ENCODE results near the gene HHAT.

Gene HHAT

GRCh38 chr1:210377731-210378333, 49.1 kb downstream of the HHAT start:
- no peak for DNase-seq (ENCODE audit: low read depth)
- no peak for TF ChIP-seq CTCF (IDR thresholded peaks at IDR 0.05; ENCODE audit: insufficient read depth, low read depth, low read length, missing control alignments)
- no peak overlapping the region for H3K4me3 ChIP-seq (ENCODE audit: low read depth, low read length)

GRCh38 chr1:210378736-210379135, 50.0 kb downstream of the HHAT start:
- DNase-seq (ENCODE audit: low read depth) = no peak
- H3K4me3 ChIP-seq (ENCODE audit: low read depth, low read length) = no peak overlapping the region
- no peak for TF ChIP-seq CTCF (IDR thresholded peaks at IDR 0.05; ENCODE audit: insufficient read depth, low read depth, low read length, missing control alignments)

- no peak for DNase-seq (ENCODE audit: low read depth)
- no peak for TF ChIP-seq CTCF (IDR thresholded peaks at IDR 0.05; ENCODE audit: insufficient read depth, low read depth, low read length, missing control alignments)
- no peak overlapping the region for H3K4me3 ChIP-seq (ENCODE audit: low read depth, low read length)
Observed at GRCh38 chr1:210381934-210382333, 53.2 kb downstream of the HHAT start.

- no peak overlapping the region for H3K4me3 ChIP-seq (ENCODE audit: low read depth, low read length)
- DNase-seq (ENCODE audit: low read depth) = no peak
- no peak for TF ChIP-seq CTCF (IDR thresholded peaks at IDR 0.05; ENCODE audit: insufficient read depth, low read depth, low read length, missing control alignments)
Observed at GRCh38 chr1:210384625-210385024, 55.9 kb downstream of the HHAT start.

- TF ChIP-seq CTCF (IDR thresholded peaks at IDR 0.05; ENCODE audit: insufficient read depth, low read depth, low read length, missing control alignments) = no peak
- no peak overlapping the region for H3K4me3 ChIP-seq (ENCODE audit: low read depth, low read length)
- DNase-seq (ENCODE audit: low read depth) = no peak
Observed at GRCh38 chr1:210385228-210385627, 56.5 kb downstream of the HHAT start.

- DNase-seq (ENCODE audit: low read depth) = peak; percentile 81
- no peak overlapping the region for H3K4me3 ChIP-seq (ENCODE audit: low read depth, low read length)
- TF ChIP-seq CTCF (IDR thresholded peaks at IDR 0.05; ENCODE audit: insufficient read depth, low read depth, low read length, missing control alignments) = no peak
Observed at GRCh38 chr1:210394281-210394821, 65.6 kb downstream of the HHAT start.

GRCh38 chr1:210396541-210396940, 67.8 kb downstream of the HHAT start:
- H3K4me3 ChIP-seq (ENCODE audit: low read depth, low read length) = no peak overlapping the region
- no peak for TF ChIP-seq CTCF (IDR thresholded peaks at IDR 0.05; ENCODE audit: insufficient read depth, low read depth, low read length, missing control alignments)
- DNase-seq (ENCODE audit: low read depth) = no peak

Data from GM12865 (cell line).